HepG2 (cell line): ENCODE data around the gene MRPL2. TPM values are rescaled to one million over a fixed set of nuclear protein-coding genes. Genes with fewer than 3 reads are reported as not detected.
A peak's percentile ranks its signal among the peaks of the same experiment; 100 is the strongest.

Experiments
- CBX2 ChIP-seq, 2 experiments: fragments of 200-600 bp in 1 of 2; sonication (generic); formaldehyde crosslinking in 1 of 2; IDR thresholded peaks; 2 replicates each; pipeline versions ENCODE4 v1.7.0 to v1.8.1; 2018 to 2022; ENCODE audit warnings: low read depth in 2 of 2, low read length in 1 of 2, mild to moderate bottlenecking in 1 of 2, missing genetic modification reagents in 1 of 2
- CSRNP1 ChIP-seq: sonication (generic); formaldehyde crosslinking; IDR thresholded peaks from 2 replicates; pipeline ENCODE4 v1.8.1; 2023; ENCODE audit warnings: mild to moderate bottlenecking, missing genetic modification reagents
- ETS1 ChIP-seq: sonication (generic); formaldehyde crosslinking; IDR thresholded peaks from 2 replicates; pipeline ENCODE4 v1.4.0; 2020; ENCODE audit warnings: missing genetic modification reagents
- HNRNPK ChIP-seq: fragments of 200-400 bp; formaldehyde crosslinking; IDR thresholded peaks from 2 replicates; pipeline ENCODE4 v1.6.1; 2018; ENCODE audit warnings: low read length, low read depth, moderate library complexity, mild to moderate bottlenecking; ENCODE audit not compliant: poor library complexity, severe bottlenecking
- MAX ChIP-seq: IDR thresholded peaks from 2 replicates; pipeline ENCODE4 v1.6.1; 2012; ENCODE audit warnings: inconsistent platforms
- NRL ChIP-seq: sonication (generic); formaldehyde crosslinking; IDR thresholded peaks from 2 replicates; pipeline ENCODE4 v1.5.0; 2020; ENCODE audit warnings: missing genetic modification reagents, mild to moderate bottlenecking, moderate library complexity, borderline replicate concordance
- ONECUT2 ChIP-seq: sonication (generic); formaldehyde crosslinking; IDR thresholded peaks from 2 replicates; pipeline ENCODE4 v1.4.0; 2020; ENCODE audit warnings: missing genetic modification reagents
- POLR2A ChIP-seq, 2 experiments: IDR thresholded peaks; 2 replicates each; pipeline ENCODE4 v1.6.1; 2011; ENCODE audit warnings: low read depth in 2 of 2, low read length in 2 of 2, mild to moderate bottlenecking in 1 of 2, moderate library complexity in 1 of 2; ENCODE audit not compliant: insufficient read depth in 1 of 2
- PRDM10 ChIP-seq: sonication (generic); formaldehyde crosslinking; IDR thresholded peaks from 2 replicates; pipeline ENCODE4 v1.4.0; 2020; ENCODE audit warnings: low read depth, missing genetic modification reagents
- RFX3 ChIP-seq: IDR thresholded peaks from 2 replicates; pipeline ENCODE4 v1.6.1; 2016; ENCODE audit warnings: missing biosample characterization, missing genetic modification reagents
- SRSF4 ChIP-seq: fragments of 200-400 bp; formaldehyde crosslinking; IDR thresholded peaks from one replicate; pipeline ENCODE4 v1.6.1; 2018; ENCODE audit warnings: mild to moderate bottlenecking, low read depth, low read length, moderate library complexity; ENCODE audit not compliant: poor library complexity, severe bottlenecking
- ZNF12 ChIP-seq: sonication (generic); formaldehyde crosslinking; IDR thresholded peaks from 2 replicates; pipeline ENCODE4 v1.5.0; 2020; ENCODE audit warnings: missing genetic modification reagents
- ZNF264 ChIP-seq: sonication (generic); formaldehyde crosslinking; IDR thresholded peaks from 2 replicates; pipeline ENCODE4 v1.4.0; 2020; ENCODE audit warnings: missing genetic modification reagents
- ZNF292 ChIP-seq: sonication (generic); formaldehyde crosslinking; IDR thresholded peaks from 2 replicates; pipeline ENCODE4 v1.8.1; 2022; ENCODE audit warnings: mild to moderate bottlenecking, low read depth, missing genetic modification reagents, borderline replicate concordance
- ZNF337 ChIP-seq: sonication (generic); formaldehyde crosslinking; IDR thresholded peaks from 2 replicates; pipeline ENCODE4 v1.5.1; 2020; ENCODE audit warnings: missing genetic modification reagents, low read depth, mild to moderate bottlenecking, borderline replicate concordance
- ZNF34 ChIP-seq: sonication (generic); formaldehyde crosslinking; IDR thresholded peaks from 2 replicates; pipeline ENCODE4 v1.4.0; 2020; ENCODE audit warnings: mild to moderate bottlenecking, missing genetic modification reagents, borderline replicate concordance
- ZNF557 ChIP-seq: sonication (generic); formaldehyde crosslinking; IDR thresholded peaks from 2 replicates; pipeline ENCODE4 v1.4.0; 2020; ENCODE audit warnings: missing genetic modification reagents
- ZNF562 ChIP-seq: sonication (generic); formaldehyde crosslinking; IDR thresholded peaks from 2 replicates; pipeline ENCODE4 v1.8.0; 2022; ENCODE audit warnings: missing genetic modification reagents, borderline replicate concordance
- ZNF576 ChIP-seq: sonication (generic); formaldehyde crosslinking; IDR thresholded peaks from 2 replicates; pipeline ENCODE4 v1.4.0; 2020; ENCODE audit warnings: mild to moderate bottlenecking, missing genetic modification reagents
- ZNF580 ChIP-seq: IDR thresholded peaks from 2 replicates; pipeline ENCODE4 v1.6.1; 2016; ENCODE audit warnings: low read depth, borderline replicate concordance
- ZSCAN21 ChIP-seq: sonication (generic); formaldehyde crosslinking; IDR thresholded peaks from 2 replicates; pipeline ENCODE4 v1.8.0; 2022; ENCODE audit warnings: mild to moderate bottlenecking, missing genetic modification reagents, moderate library complexity, borderline replicate concordance
- polyA plus RNA-seq, 8 experiments: library from polyadenylated mRNA; depleted of rRNA in 3 of 8; stranded (reverse) in 7 of 8; unstranded in 1 of 8; fragments of >200 nt; fragmentation: Illumina TruSeq in 4 of 8; extraction: Trizol in 4 of 8; gene quantifications; 2 replicates each; pipeline versions ENCODE4 v1.2.1 to v1.2.3, GENCODE V29; 2011 to 2016; ENCODE audit warnings: low read depth in 4 of 8, missing spikeins in 1 of 8, mixed read lengths in 1 of 8; ENCODE audit not compliant: insufficient read depth in 1 of 8
- total RNA-seq, 5 experiments: library from RNA; depleted of rRNA; stranded (reverse); fragments of >200 nt; fragmentation: Illumina TruSeq; extraction: Trizol; gene quantifications; 2 replicates each; pipeline ENCODE4 v1.2.3, GENCODE V29; 2016; ENCODE audit warnings: low read depth in 1 of 5

The MRPL2 gene
- total and polyA plus RNA-seq, 2 of the 13 experiments (the other 11 are each of a cell fraction or from before 2014, with no cell fraction given) = 56.8 to 65.6 TPM

- TF ChIP-seq CSRNP1 (CRISPR knock-in tag) (peak; percentile 97), ZNF337 (no peak), ZSCAN21 (CRISPR knock-in tag) (peak; percentile 87; the same call in 1 of the 2 replicates), ONECUT2 (no peak), ZNF292 (0 out of 2 replicates have a peak, but pooled peaks have one; percentile 45), ETS1 (peak; percentile 58; the same call in 1 of the 2 replicates), ZNF580 (CRISPR knock-in tag) (peak; percentile 86; the same call in 1 of the 2 replicates), RFX3 (CRISPR knock-in tag) (peak; percentile 53), ZNF264 (CRISPR knock-in tag) (peak; percentile 81; the same call in 1 of the 2 replicates), ZNF557 (CRISPR knock-in tag) (peak; percentile 70), SRSF4 (no peak), POLR2A (IDR thresholded peaks at IDR 0.05; ENCODE audit: insufficient read depth in 1 of 2, low read depth in 2 of 2, low read length in 2 of 2) (peak in 1 of 2 experiments; percentile 95; a peak in 2 of 4 replicates), NRL (CRISPR knock-in tag) (peak; percentile 96; the same call in 1 of the 2 replicates), ZNF12 (CRISPR knock-in tag) (no peak), HNRNPK (peak; percentile 92), ZNF34 (CRISPR knock-in tag) (peak; percentile 95), PRDM10 (CRISPR knock-in tag) (peak; percentile 71; the same call in 1 of the 2 replicates), ZNF576 (CRISPR knock-in tag) (peak; percentile 83; the same call in 1 of the 2 replicates), ZNF562 (no peak), CBX2 (IDR thresholded peaks at IDR 0.05; ENCODE audit: low read depth, low read length) (no peak), CBX2 (CRISPR knock-in tag; IDR thresholded peaks at IDR 0.05; ENCODE audit: low read depth) (peak; percentile 66; the same call in 1 of the 2 replicates), MAX (peak; percentile 87)
Observed at GRCh38 chr6:43053545-43054205, 5.6 kb downstream of the MRPL2 start, which contains the start of gene CUL7 (continued).
